ENCODE measurements around the gene PTCHD1.

PTCHD1 gene

GRCh38 chrX:23380581-23380980, 45.9 kb downstream of the PTCHD1 start:
- H3K23ac ChIP-seq (ENCODE audit: low read depth, low read length, poor library complexity), result no peak overlapping the region
- no CpG with 5 or more reads among the region's 2 CpGs for WGBS, 2 donors (ENCODE audit: extremely low coverage in 2 of 2, insufficient read length in 2 of 2, insufficient replicate concordance in 1 of 2)
- no peak overlapping the region for H4K91ac ChIP-seq (ENCODE audit: low read depth, low read length, poor library complexity)
- no peak overlapping the region for H4K8ac ChIP-seq (ENCODE audit: low read depth, low read length)
- H2BK12ac ChIP-seq (ENCODE audit: low read length), result no peak overlapping the region
- no peak overlapping the region for H2AFZ ChIP-seq (ENCODE audit: low read length)
- no peak overlapping the region for H3K9ac ChIP-seq (ENCODE audit: low read depth, low read length, poor library complexity)
- no peak overlapping the region for H3K4me3 ChIP-seq (ENCODE audit: low read length in 2 of 2)
- H3K4ac ChIP-seq (ENCODE audit: low read length), result no peak overlapping the region
- no peaks in the 10 kb centered on the region for H3K36me3 ChIP-seq (replicated peaks in 1 of 2; ENCODE audit: control insufficient read depth in 2 of 2, insufficient read depth in 2 of 2, low read length in 2 of 2)
- H3K27ac ChIP-seq (replicated peaks; ENCODE audit: low read length), result no peak overlapping the region
- no peak overlapping the region for H2AK5ac ChIP-seq (ENCODE audit: low read depth, low read length)
- no peak overlapping the region for H3K14ac ChIP-seq (ENCODE audit: low read length)
- no peaks in the 10 kb centered on the region for H3K79me1 ChIP-seq (ENCODE audit: low read depth, low read length)
- H2BK5ac ChIP-seq (ENCODE audit: low read length), result no peak overlapping the region
- H2BK120ac ChIP-seq (ENCODE audit: low read depth, low read length), result no peak overlapping the region
- H3K4me1 ChIP-seq (ENCODE audit: control insufficient read depth in 2 of 2, insufficient read depth in 1 of 2, low read depth in 1 of 2, low read length in 2 of 2), result no peaks in the 10 kb centered on the region
- H2BK15ac ChIP-seq (ENCODE audit: low read length), result no peak overlapping the region
- H3K4me2 ChIP-seq (ENCODE audit: insufficient read depth, low read length, poor library complexity, severe bottlenecking), result no peak overlapping the region
- H3K18ac ChIP-seq (ENCODE audit: low read length), result no peak overlapping the region
- no peak for DNase-seq (ENCODE audit: low spot score)
- H3K9me3 ChIP-seq (replicated peaks in 1 of 2; ENCODE audit: control insufficient read depth in 2 of 2, insufficient read depth in 1 of 2, low read depth in 1 of 2, low read length in 2 of 2), result no peaks in the 10 kb centered on the region
- no peaks in the 10 kb centered on the region for H3K27me3 ChIP-seq (ENCODE audit: control insufficient read depth in 3 of 3, insufficient read depth in 3 of 3, low read depth in 1 of 3, low read length in 3 of 3)

GRCh38 chrX:23381099-23382087, 46.7 kb downstream of the PTCHD1 start:
- Histone ChIP-seq H3K79me1 (ENCODE audit: low read depth, low read length) (no peaks in the 10 kb centered on the region), H3K9me3 (replicated peaks in 1 of 2; ENCODE audit: control insufficient read depth in 2 of 2, insufficient read depth in 1 of 2, low read depth in 1 of 2, low read length in 2 of 2) (no peaks in the 10 kb centered on the region), H3K27me3 (ENCODE audit: control insufficient read depth in 3 of 3, insufficient read depth in 3 of 3, low read depth in 1 of 3, low read length in 3 of 3) (no peaks in the 10 kb centered on the region), H3K9ac (ENCODE audit: low read depth, low read length, poor library complexity) (no peak overlapping the region), H4K8ac (ENCODE audit: low read depth, low read length) (no peak overlapping the region), H3K4me1 (ENCODE audit: control insufficient read depth in 2 of 2, insufficient read depth in 1 of 2, low read depth in 1 of 2, low read length in 2 of 2) (no peaks in the 10 kb centered on the region), H3K4me2 (ENCODE audit: insufficient read depth, low read length, poor library complexity, severe bottlenecking) (no peak overlapping the region), H3K18ac (ENCODE audit: low read length) (no peak overlapping the region), H2BK5ac (ENCODE audit: low read length) (no peak overlapping the region), H2AFZ (ENCODE audit: low read length) (no peak overlapping the region), H3K14ac (ENCODE audit: low read length) (no peak overlapping the region), H4K91ac (ENCODE audit: low read depth, low read length, poor library complexity) (no peak overlapping the region), H3K23ac (ENCODE audit: low read depth, low read length, poor library complexity) (no peak overlapping the region), H2BK15ac (ENCODE audit: low read length) (no peak overlapping the region), H2AK5ac (ENCODE audit: low read depth, low read length) (no peak overlapping the region), H3K4me3 (ENCODE audit: low read length in 2 of 2) (no peak overlapping the region), H3K27ac (replicated peaks; ENCODE audit: low read length) (no peak overlapping the region), H3K4ac (ENCODE audit: low read length) (no peak overlapping the region), H2BK12ac (ENCODE audit: low read length) (no peak overlapping the region), H3K36me3 (replicated peaks in 1 of 2; ENCODE audit: control insufficient read depth in 2 of 2, insufficient read depth in 2 of 2, low read length in 2 of 2) (no peaks in the 10 kb centered on the region), H2BK120ac (ENCODE audit: low read depth, low read length) (no peak overlapping the region)
- WGBS, 2 donors (ENCODE audit: extremely low coverage in 2 of 2, insufficient read length in 2 of 2, insufficient replicate concordance in 1 of 2), result no CpG with 5 or more reads among the region's 19 CpGs
- no peak for DNase-seq (ENCODE audit: low spot score)

- H3K9ac ChIP-seq (ENCODE audit: low read depth, low read length, poor library complexity), result no peak overlapping the region
- no peaks in the 10 kb centered on the region for H3K27me3 ChIP-seq (ENCODE audit: control insufficient read depth in 3 of 3, insufficient read depth in 3 of 3, low read depth in 1 of 3, low read length in 3 of 3)
- H3K36me3 ChIP-seq (replicated peaks in 1 of 2; ENCODE audit: control insufficient read depth in 2 of 2, insufficient read depth in 2 of 2, low read length in 2 of 2), result no peaks in the 10 kb centered on the region
- H2BK120ac ChIP-seq (ENCODE audit: low read depth, low read length), result no peak overlapping the region
- H3K23ac ChIP-seq (ENCODE audit: low read depth, low read length, poor library complexity), result no peak overlapping the region
- H3K4me2 ChIP-seq (ENCODE audit: insufficient read depth, low read length, poor library complexity, severe bottlenecking), result no peak overlapping the region
- H3K4me3 ChIP-seq (ENCODE audit: low read length in 2 of 2), result no peak overlapping the region
- no peak overlapping the region for H2BK15ac ChIP-seq (ENCODE audit: low read length)
- H2BK5ac ChIP-seq (ENCODE audit: low read length), result no peak overlapping the region
- H3K4ac ChIP-seq (ENCODE audit: low read length), result no peak overlapping the region
- no peak overlapping the region for H3K18ac ChIP-seq (ENCODE audit: low read length)
- H3K9me3 ChIP-seq (replicated peaks in 1 of 2; ENCODE audit: control insufficient read depth in 2 of 2, insufficient read depth in 1 of 2, low read depth in 1 of 2, low read length in 2 of 2), result no peaks in the 10 kb centered on the region
- H3K14ac ChIP-seq (ENCODE audit: low read length), result no peak overlapping the region
- H3K4me1 ChIP-seq (ENCODE audit: control insufficient read depth in 2 of 2, insufficient read depth in 1 of 2, low read depth in 1 of 2, low read length in 2 of 2), result no peaks in the 10 kb centered on the region
- H4K8ac ChIP-seq (ENCODE audit: low read depth, low read length), result no peak overlapping the region
- H2BK12ac ChIP-seq (ENCODE audit: low read length), result no peak overlapping the region
- H3K27ac ChIP-seq (replicated peaks; ENCODE audit: low read length), result no peak overlapping the region
- H2AFZ ChIP-seq (ENCODE audit: low read length), result no peak overlapping the region
- no CpG with 5 or more reads among the region's 5 CpGs for WGBS, 2 donors (ENCODE audit: extremely low coverage in 2 of 2, insufficient read length in 2 of 2, insufficient replicate concordance in 1 of 2)
- DNase-seq (ENCODE audit: low spot score), result no peak
- no peak overlapping the region for H4K91ac ChIP-seq (ENCODE audit: low read depth, low read length, poor library complexity)
- H2AK5ac ChIP-seq (ENCODE audit: low read depth, low read length), result no peak overlapping the region
- H3K79me1 ChIP-seq (ENCODE audit: low read depth, low read length), result no peaks in the 10 kb centered on the region
These were observed 47.9 kb downstream of the PTCHD1 start for GRCh38 chrX:23382572-23382971.

- H3K9me3 ChIP-seq (replicated peaks in 1 of 2; ENCODE audit: control insufficient read depth in 2 of 2, insufficient read depth in 1 of 2, low read depth in 1 of 2, low read length in 2 of 2), result no peaks in the 10 kb centered on the region
These were observed 48.8 kb downstream of the PTCHD1 start for GRCh38 chrX:23383411-23383810.

More at GRCh38 chrX:23383411-23383810, 48.8 kb downstream of the PTCHD1 start:
- Histone ChIP-seq H2AK5ac (ENCODE audit: low read depth, low read length) (no peak overlapping the region), H3K27ac (replicated peaks; ENCODE audit: low read length) (no peak overlapping the region), H2BK15ac (ENCODE audit: low read length) (no peak overlapping the region), H2BK120ac (ENCODE audit: low read depth, low read length) (no peak overlapping the region), H2AFZ (ENCODE audit: low read length) (no peak overlapping the region), H3K27me3 (ENCODE audit: control insufficient read depth in 3 of 3, insufficient read depth in 3 of 3, low read depth in 1 of 3, low read length in 3 of 3) (no peaks in the 10 kb centered on the region), H3K18ac (ENCODE audit: low read length) (no peak overlapping the region), H3K79me1 (ENCODE audit: low read depth, low read length) (no peaks in the 10 kb centered on the region), H3K14ac (ENCODE audit: low read length) (no peak overlapping the region), H3K4me3 (ENCODE audit: low read length in 2 of 2) (no peak overlapping the region), H3K36me3 (replicated peaks in 1 of 2; ENCODE audit: control insufficient read depth in 2 of 2, insufficient read depth in 2 of 2, low read length in 2 of 2) (no peaks in the 10 kb centered on the region), H2BK5ac (ENCODE audit: low read length) (no peak overlapping the region), H3K4ac (ENCODE audit: low read length) (no peak overlapping the region), H4K8ac (ENCODE audit: low read depth, low read length) (no peak overlapping the region), H2BK12ac (ENCODE audit: low read length) (no peak overlapping the region), H4K91ac (ENCODE audit: low read depth, low read length, poor library complexity) (no peak overlapping the region), H3K4me2 (ENCODE audit: insufficient read depth, low read length, poor library complexity, severe bottlenecking) (no peak overlapping the region), H3K4me1 (ENCODE audit: control insufficient read depth in 2 of 2, insufficient read depth in 1 of 2, low read depth in 1 of 2, low read length in 2 of 2) (no peaks in the 10 kb centered on the region), H3K23ac (ENCODE audit: low read depth, low read length, poor library complexity) (no peak overlapping the region), H3K9ac (ENCODE audit: low read depth, low read length, poor library complexity) (no peak overlapping the region)
- DNase-seq (ENCODE audit: low spot score), result no peak
- no CpG with 5 or more reads among the region's 2 CpGs for whole genome bisulfite sequencing, 2 donors (ENCODE audit: extremely low coverage in 2 of 2, insufficient read length in 2 of 2, insufficient replicate concordance in 1 of 2)

All from neuronal stem cell (in vitro differentiated cells).